Omental fat pad (tissue), 4 donors: ENCODE measurements around the gene ATP13A1. TPM values are rescaled to one million over a fixed set of nuclear protein-coding genes. Genes with fewer than 3 reads are reported as not detected.
A peak's percentile ranks its signal among the peaks of the same experiment; 100 is the strongest.
"Not testable (repeated sequence)": the region's sequence is repeated elsewhere in the genome, so short reads cannot be mapped to it uniquely, and the experiment has no call there.

ENCODE experiments used
- ATAC-seq: fragments of 150-250 bp; one replicate; pipeline ENCODE4 v1.9.1; 2016; ENCODE audit warnings: mild to moderate bottlenecking, moderate library complexity; ENCODE audit not compliant: low FRiP score
- DNase-seq: peaks from one replicate; pipeline ENCODE4 v3.0.0-alpha.2; 2019; ENCODE audit warnings: low spot score
- CTCF ChIP-seq, 3 donors: fragments of 450-650 bp; IDR thresholded peaks; one replicate each; pipeline ENCODE4 v1.5.1; 2016 to 2017; ENCODE audit warnings: antibody characterized with exemption in 3 of 3, mild to moderate bottlenecking in 3 of 3, moderate library complexity in 2 of 3
- total RNA-seq, 4 donors: library from RNA; depleted of rRNA; stranded (reverse); fragments of >200 nt; gene quantifications; one replicate each; pipeline ENCODE4 v1.1.0, GENCODE V29; 2016

Gene ATP13A1
- total RNA-seq, 4 donors from 2014 or later: 100 to 255 (median 143) TPM

- no peak for TF ChIP-seq CTCF (IDR thresholded peaks at IDR 0.05)
Observed at GRCh38 chr19:19674315-19674714, 10.8 kb upstream of the ATP13A1 start.

GRCh38 chr19:19672816-19673215, 9.3 kb upstream of the ATP13A1 start:
- TF ChIP-seq CTCF (IDR thresholded peaks at IDR 0.05): no peak
- ATAC-seq (no peak), DNase-seq (no peak)

More at GRCh38 chr19:19674315-19674714, 10.8 kb upstream of the ATP13A1 start:
- ATAC-seq: no peak
- no peak for DNase-seq

- DNase-seq (no peak), ATAC-seq (no peak)
- TF ChIP-seq CTCF (IDR thresholded peaks at IDR 0.05): no peak
Observed at GRCh38 chr19:19670070-19670551, 6.6 kb upstream of the ATP13A1 start.

- peak; percentile 80 for ATAC-seq
- TF ChIP-seq CTCF (IDR thresholded peaks at IDR 0.05): no peak
Observed at GRCh38 chr19:19668230-19669012, 4.9 kb upstream of the ATP13A1 start, which contains the start of gene ZNF101. ZNF101 (plus strand) TSS chr19:19668839; CDS start chr19:19668964, 125 bp downstream.

GRCh38 chr19:19665420-19665948, 2.0 kb upstream of the ATP13A1 start:
- not testable (repeated sequence) for ATAC-seq, DNase-seq

More at GRCh38 chr19:19668230-19669012, 4.9 kb upstream of the ATP13A1 start, which contains the start of gene ZNF101:
- DNase-seq: peak; percentile 76

GRCh38 chr19:19662871-19663255, 613 bp downstream of the ATP13A1 start:
- no peak for ATAC-seq
- no peak for DNase-seq
- TF ChIP-seq CTCF (IDR thresholded peaks at IDR 0.05): no peak

- ATAC-seq: no peak
- no peak for TF ChIP-seq CTCF (IDR thresholded peaks at IDR 0.05)
- DNase-seq: no peak
Observed at GRCh38 chr19:19662344-19662743, 1.1 kb downstream of the ATP13A1 start.
